Ishikawa (cell line): ENCODE data around the gene C14orf119.
A peak's percentile ranks its signal among the peaks of the same experiment; 100 is the strongest.

Experiments
- CEBPB ChIP-seq: IDR thresholded peaks from 2 replicates; pipeline ENCODE4 v1.6.1; 2012
- CREB1 ChIP-seq: IDR thresholded peaks from 2 replicates; pipeline ENCODE4 v1.6.1; 2012; ENCODE audit warnings: low read depth
- EGR1 ChIP-seq: IDR thresholded peaks from 2 replicates; pipeline ENCODE4 v1.6.1; 2012
- EP300 ChIP-seq: IDR thresholded peaks from 2 replicates; pipeline ENCODE4 v1.6.1; 2012; ENCODE audit warnings: borderline replicate concordance
- FOXM1 ChIP-seq: IDR thresholded peaks from 2 replicates; pipeline ENCODE4 v1.6.1; 2012; ENCODE audit warnings: low read depth, borderline replicate concordance
- NFIC ChIP-seq: IDR thresholded peaks from 2 replicates; pipeline ENCODE4 v1.6.1; 2012
- RAD21 ChIP-seq: IDR thresholded peaks from 2 replicates; pipeline ENCODE4 v1.6.1; 2012; ENCODE audit warnings: low read depth
- TAF1 ChIP-seq: IDR thresholded peaks from 2 replicates; pipeline ENCODE4 v1.6.1; 2012; ENCODE audit warnings: low read depth, mild to moderate bottlenecking
- TCF12 ChIP-seq: IDR thresholded peaks from 2 replicates; pipeline ENCODE4 v1.6.1; 2012; ENCODE audit warnings: low read depth
- TEAD4 ChIP-seq: IDR thresholded peaks from 2 replicates; pipeline ENCODE4 v1.6.1; 2012
- YY1 ChIP-seq: IDR thresholded peaks from 2 replicates; pipeline ENCODE4 v1.6.1; 2012; ENCODE audit warnings: low read depth
- ZBTB7A ChIP-seq: IDR thresholded peaks from 2 replicates; pipeline ENCODE4 v1.6.1; 2012; ENCODE audit warnings: low read depth
- TF ChIP-seq, protein P1 (sequence below): IDR thresholded peaks from 2 replicates; pipeline ENCODE4 v1.6.1; 2012
- TF ChIP-seq, protein P2 (sequence below): IDR thresholded peaks from 2 replicates; pipeline ENCODE4 v1.6.1; 2012; ENCODE audit warnings: low read depth, mild to moderate bottlenecking
- TF ChIP-seq, protein P3 (sequence below): IDR thresholded peaks from 2 replicates; pipeline ENCODE4 v1.6.1; 2012

C14orf119 gene

DNA sequence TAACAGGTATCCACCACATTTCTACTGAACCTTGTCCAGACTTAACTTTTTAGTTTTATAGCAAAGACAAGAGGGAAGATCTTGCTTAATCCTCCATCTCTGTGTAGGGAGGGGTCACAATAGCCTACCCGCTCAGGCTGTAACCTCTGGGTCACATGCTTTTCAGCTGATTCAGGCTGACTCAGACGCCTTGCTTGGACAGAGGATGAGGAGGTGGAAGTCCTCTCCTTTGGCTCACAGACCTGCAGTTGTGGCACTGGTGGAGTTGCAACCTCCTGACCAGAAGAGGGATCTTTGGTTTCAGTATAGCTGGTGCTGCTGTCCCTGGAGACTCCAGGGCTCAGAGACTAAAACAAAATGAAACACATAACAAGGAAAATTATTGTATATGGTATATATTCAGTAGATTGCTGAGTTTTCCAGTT lies 16.6 kb upstream of the C14orf119 start:
- no peak for TF ChIP-seq CEBPB
- TF ChIP-seq, protein P1, sequence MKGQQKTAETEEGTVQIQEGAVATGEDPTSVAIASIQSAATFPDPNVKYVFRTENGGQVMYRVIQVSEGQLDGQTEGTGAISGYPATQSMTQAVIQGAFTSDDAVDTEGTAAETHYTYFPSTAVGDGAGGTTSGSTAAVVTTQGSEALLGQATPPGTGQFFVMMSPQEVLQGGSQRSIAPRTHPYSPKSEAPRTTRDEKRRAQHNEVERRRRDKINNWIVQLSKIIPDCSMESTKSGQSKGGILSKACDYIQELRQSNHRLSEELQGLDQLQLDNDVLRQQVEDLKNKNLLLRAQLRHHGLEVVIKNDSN = peak; percentile 66

GRCh38 chr14:23079716-23080115 lies 15.6 kb upstream of the C14orf119 start:
- TF ChIP-seq YY1 (no peak), FOXM1 (no peak), EGR1 (no peak), CREB1 (no peak), EP300 (no peak), NFIC (no peak), RAD21 (no peak), CEBPB (no peak), TAF1 (no peak), ZBTB7A (no peak)
- TF ChIP-seq, protein P2, sequence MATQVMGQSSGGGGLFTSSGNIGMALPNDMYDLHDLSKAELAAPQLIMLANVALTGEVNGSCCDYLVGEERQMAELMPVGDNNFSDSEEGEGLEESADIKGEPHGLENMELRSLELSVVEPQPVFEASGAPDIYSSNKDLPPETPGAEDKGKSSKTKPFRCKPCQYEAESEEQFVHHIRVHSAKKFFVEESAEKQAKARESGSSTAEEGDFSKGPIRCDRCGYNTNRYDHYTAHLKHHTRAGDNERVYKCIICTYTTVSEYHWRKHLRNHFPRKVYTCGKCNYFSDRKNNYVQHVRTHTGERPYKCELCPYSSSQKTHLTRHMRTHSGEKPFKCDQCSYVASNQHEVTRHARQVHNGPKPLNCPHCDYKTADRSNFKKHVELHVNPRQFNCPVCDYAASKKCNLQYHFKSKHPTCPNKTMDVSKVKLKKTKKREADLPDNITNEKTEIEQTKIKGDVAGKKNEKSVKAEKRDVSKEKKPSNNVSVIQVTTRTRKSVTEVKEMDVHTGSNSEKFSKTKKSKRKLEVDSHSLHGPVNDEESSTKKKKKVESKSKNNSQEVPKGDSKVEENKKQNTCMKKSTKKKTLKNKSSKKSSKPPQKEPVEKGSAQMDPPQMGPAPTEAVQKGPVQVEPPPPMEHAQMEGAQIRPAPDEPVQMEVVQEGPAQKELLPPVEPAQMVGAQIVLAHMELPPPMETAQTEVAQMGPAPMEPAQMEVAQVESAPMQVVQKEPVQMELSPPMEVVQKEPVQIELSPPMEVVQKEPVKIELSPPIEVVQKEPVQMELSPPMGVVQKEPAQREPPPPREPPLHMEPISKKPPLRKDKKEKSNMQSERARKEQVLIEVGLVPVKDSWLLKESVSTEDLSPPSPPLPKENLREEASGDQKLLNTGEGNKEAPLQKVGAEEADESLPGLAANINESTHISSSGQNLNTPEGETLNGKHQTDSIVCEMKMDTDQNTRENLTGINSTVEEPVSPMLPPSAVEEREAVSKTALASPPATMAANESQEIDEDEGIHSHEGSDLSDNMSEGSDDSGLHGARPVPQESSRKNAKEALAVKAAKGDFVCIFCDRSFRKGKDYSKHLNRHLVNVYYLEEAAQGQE = no peak
- TF ChIP-seq, protein P1 = no peak
- TF ChIP-seq, protein P3, sequence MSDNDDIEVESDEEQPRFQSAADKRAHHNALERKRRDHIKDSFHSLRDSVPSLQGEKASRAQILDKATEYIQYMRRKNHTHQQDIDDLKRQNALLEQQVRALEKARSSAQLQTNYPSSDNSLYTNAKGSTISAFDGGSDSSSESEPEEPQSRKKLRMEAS = no peak

GRCh38 chr14:23080474-23080873 lies 14.8 kb upstream of the C14orf119 start:
- TF ChIP-seq YY1 (no peak), CEBPB (no peak), TCF12 (no peak), ZBTB7A (no peak), CREB1 (no peak), EGR1 (no peak), NFIC (no peak), RAD21 (no peak), EP300 (no peak), TEAD4 (no peak)
- TF ChIP-seq, protein P3 = no peak
- TF ChIP-seq, protein P2 = no peak

GRCh38 chr14:23085458-23085857 lies 9.8 kb upstream of the C14orf119 start:
- TF ChIP-seq, protein P3 = no peak
- no peak for TF ChIP-seq FOXM1
- no peak for TF ChIP-seq EGR1
- TF ChIP-seq TCF12 = no peak
- no peak for TF ChIP-seq YY1
- no peak for TF ChIP-seq NFIC
- TF ChIP-seq, protein P2 = no peak
- TF ChIP-seq CEBPB = no peak
- TF ChIP-seq ZBTB7A = no peak
- no peak for TF ChIP-seq CREB1
- TF ChIP-seq, protein P1 = no peak
- TF ChIP-seq EP300 = no peak
- no peak for TF ChIP-seq TAF1
- TF ChIP-seq TEAD4 = no peak
- no peak for TF ChIP-seq RAD21
